Measurements from ENCODE around the gene HS3ST5.
A peak's percentile ranks its signal among the peaks of the same experiment; 100 is the strongest.
"Not testable (repeated sequence)": the region's sequence is repeated elsewhere in the genome, so short reads cannot be mapped to it uniquely, and the experiment has no call there.

Gene HS3ST5

DNA sequence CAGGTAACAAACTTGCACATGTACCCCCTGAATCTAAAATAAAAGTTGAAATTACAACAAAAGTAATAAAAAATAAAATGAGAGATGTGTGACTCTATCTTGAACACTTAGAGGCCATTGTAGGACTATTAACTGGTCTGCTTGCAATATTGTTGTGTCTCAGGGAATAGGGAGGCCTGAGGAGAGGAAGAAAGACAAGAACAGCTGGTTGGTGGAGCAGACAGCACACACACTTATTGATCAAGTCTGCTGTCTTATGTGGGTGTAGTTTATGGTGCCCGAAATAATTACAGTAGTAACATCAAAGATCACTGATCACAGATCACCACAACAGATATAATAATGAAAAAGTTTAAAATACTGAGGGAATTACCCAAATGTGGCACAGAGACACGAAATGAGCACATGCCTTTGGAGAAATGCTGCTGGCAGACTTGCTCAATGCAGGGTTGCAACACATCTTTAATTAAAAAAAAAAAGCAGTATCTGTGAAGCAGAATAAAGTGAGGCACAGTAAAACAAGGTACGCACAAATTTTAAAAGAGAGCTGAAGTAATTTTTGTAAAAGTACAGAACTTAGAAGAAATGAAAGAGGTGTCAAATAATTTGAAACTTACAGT lies 261.8 kb downstream of the HS3ST5 start:
- TF ChIP-seq TAF1 (IDR thresholded peaks at IDR 0.05; ENCODE audit: low read depth, low read length): no peak
- TF ChIP-seq POU2F2 (IDR thresholded peaks at IDR 0.05; ENCODE audit: low read depth, low read length): no peak
- no peak for TF ChIP-seq PAX5 (IDR thresholded peaks at IDR 0.05; ENCODE audit: insufficient read depth, low read length, severe bottlenecking)
- TF ChIP-seq POLR2AphosphoS5 (IDR thresholded peaks at IDR 0.05; ENCODE audit: low read depth, low read length): no peak
- no peak for TF ChIP-seq SPI1 (IDR thresholded peaks at IDR 0.05; ENCODE audit: low read depth, low read length)
- TF ChIP-seq POLR2A (IDR thresholded peaks at IDR 0.05; ENCODE audit: low read depth, low read length): no peak
- DNase-seq (ENCODE audit: insufficient read length, low spot score): no peak
- no peak for FAIRE-seq

DNA sequence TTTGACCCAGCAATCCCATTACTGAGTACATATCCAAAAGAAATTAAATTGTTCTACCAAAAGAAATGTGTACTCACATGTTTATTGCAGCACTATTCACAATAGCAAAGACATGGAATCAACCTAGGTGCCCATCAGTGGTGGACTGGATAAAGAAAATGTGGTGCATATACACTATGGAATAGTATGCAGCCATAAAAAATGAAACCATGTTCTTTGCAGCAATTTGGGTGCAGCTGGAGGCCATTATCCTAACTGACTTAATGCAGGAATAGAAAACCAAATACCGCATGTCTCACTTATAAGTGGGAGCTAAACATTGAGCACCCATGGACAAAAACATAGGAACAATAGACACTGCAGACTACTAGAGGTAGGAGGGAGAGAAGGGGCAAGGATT lies 262.4 kb downstream of the HS3ST5 start:
- not testable (repeated sequence) for FAIRE-seq

DNA sequence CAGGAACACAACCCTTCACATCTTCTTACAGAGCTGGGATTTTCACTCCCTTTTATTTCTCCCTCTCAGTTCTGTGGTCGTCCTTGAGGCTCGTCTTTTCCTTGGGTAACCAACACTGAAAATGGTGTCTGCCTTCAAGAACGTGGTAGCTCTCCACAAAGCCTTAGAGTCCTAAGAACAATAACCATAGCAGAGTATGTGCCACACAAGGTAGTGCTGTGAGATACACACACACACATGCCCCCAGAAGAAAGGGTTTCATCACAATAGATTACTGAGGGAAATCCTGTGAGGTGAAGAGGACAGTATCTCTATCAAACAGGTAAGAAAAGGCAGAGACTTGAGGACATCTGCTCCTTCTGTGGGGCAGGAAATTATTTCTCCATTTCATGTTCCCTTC lies 267.0 kb downstream of the HS3ST5 start:
- FAIRE-seq: no peak
- DNase-seq (ENCODE audit: insufficient read length, low spot score): no peak
- TF ChIP-seq POLR2AphosphoS5 (IDR thresholded peaks at IDR 0.05; ENCODE audit: low read depth, low read length): no peak
- no peak for TF ChIP-seq POU2F2 (IDR thresholded peaks at IDR 0.05; ENCODE audit: low read depth, low read length)
- TF ChIP-seq SPI1 (IDR thresholded peaks at IDR 0.05; ENCODE audit: low read depth, low read length): no peak
- no peak for TF ChIP-seq PAX5 (IDR thresholded peaks at IDR 0.05; ENCODE audit: insufficient read depth, low read length, severe bottlenecking)
- TF ChIP-seq POLR2A (IDR thresholded peaks at IDR 0.05; ENCODE audit: low read depth, low read length): no peak
- TF ChIP-seq TAF1 (IDR thresholded peaks at IDR 0.05; ENCODE audit: low read depth, low read length): no peak

More for the DNA sequence above, 262.4 kb downstream of the HS3ST5 start:
- not testable (repeated sequence) for DNase-seq (ENCODE audit: insufficient read length, low spot score)

DNA sequence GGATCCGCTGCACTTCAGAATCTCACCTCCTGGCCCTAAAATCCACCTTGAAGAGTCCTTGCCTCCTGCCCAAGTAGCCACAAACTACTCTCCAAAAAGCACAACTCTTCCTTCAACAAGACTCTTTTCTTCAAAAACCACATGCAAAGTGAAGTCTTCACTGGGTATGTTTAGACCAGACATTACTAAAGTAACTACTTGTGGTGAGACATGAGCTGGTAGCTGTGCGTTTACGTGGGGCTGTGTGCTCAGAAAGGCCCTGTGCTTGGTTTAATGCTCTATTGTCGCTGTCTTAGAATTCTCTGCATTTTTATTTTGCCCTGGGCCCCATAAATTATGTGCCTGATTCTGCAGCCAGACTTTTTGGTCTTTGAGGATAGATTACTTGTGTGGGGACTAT lies 267.5 kb downstream of the HS3ST5 start:
- TF ChIP-seq TAF1 (IDR thresholded peaks at IDR 0.05; ENCODE audit: low read depth, low read length) (no peak), POLR2A (IDR thresholded peaks at IDR 0.05; ENCODE audit: low read depth, low read length) (no peak), POLR2AphosphoS5 (IDR thresholded peaks at IDR 0.05; ENCODE audit: low read depth, low read length) (no peak), PAX5 (IDR thresholded peaks at IDR 0.05; ENCODE audit: insufficient read depth, low read length, severe bottlenecking) (no peak), POU2F2 (IDR thresholded peaks at IDR 0.05; ENCODE audit: low read depth, low read length) (no peak), SPI1 (IDR thresholded peaks at IDR 0.05; ENCODE audit: low read depth, low read length) (no peak)
- DNase-seq (ENCODE audit: insufficient read length, low spot score) (no peak), FAIRE-seq (no peak)

DNA sequence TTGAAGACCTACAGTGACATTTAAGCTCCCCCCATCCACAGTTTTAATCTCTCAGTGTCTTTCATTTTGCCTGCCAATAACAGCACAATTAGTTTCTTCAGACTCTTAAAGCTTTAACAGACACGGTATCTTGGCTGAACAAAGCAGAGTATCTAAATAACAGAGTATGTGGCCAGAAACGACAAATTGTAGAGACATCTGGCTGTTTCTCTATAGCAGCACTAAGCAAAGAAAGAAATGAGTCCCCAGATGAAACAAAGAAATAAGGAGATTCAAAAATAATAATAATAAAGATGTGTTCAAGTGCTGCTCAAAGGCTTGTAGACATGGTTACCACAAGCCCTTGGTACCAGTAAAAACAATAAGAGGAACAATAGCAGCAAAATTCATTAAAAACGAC lies 274.1 kb downstream of the HS3ST5 start:
- TF ChIP-seq POLR2AphosphoS5 (IDR thresholded peaks at IDR 0.05; ENCODE audit: low read depth, low read length) (no peak), POU2F2 (IDR thresholded peaks at IDR 0.05; ENCODE audit: low read depth, low read length) (no peak), POLR2A (IDR thresholded peaks at IDR 0.05; ENCODE audit: low read depth, low read length) (no peak), PAX5 (IDR thresholded peaks at IDR 0.05; ENCODE audit: insufficient read depth, low read length, severe bottlenecking) (no peak), SPI1 (IDR thresholded peaks at IDR 0.05; ENCODE audit: low read depth, low read length) (no peak), TAF1 (IDR thresholded peaks at IDR 0.05; ENCODE audit: low read depth, low read length) (no peak)
- no peak for DNase-seq (ENCODE audit: insufficient read length, low spot score)
- FAIRE-seq: no peak

DNA sequence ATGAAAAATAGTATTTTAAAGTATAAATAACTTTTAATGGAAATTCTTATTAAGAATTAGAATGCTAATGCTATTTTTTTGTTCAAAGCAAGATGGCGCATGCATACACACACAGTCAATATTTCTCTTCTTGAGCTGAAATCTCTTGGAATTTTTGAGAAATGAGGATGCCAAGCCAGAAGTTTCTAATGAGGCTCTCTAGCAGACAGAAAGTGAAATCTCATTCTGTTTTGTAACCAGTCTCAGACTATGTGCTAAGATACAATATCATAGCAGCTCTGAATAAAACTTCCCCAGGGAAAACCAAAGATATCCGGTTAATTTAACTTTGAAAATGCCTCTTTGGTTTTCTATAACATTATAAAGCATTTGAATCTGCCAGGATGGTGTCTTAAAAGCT lies 274.7 kb downstream of the HS3ST5 start:
- FAIRE-seq: no peak
- no peak for DNase-seq (ENCODE audit: insufficient read length, low spot score)
- TF ChIP-seq POLR2A (IDR thresholded peaks at IDR 0.05; ENCODE audit: low read depth, low read length): no peak
- no peak for TF ChIP-seq POU2F2 (IDR thresholded peaks at IDR 0.05; ENCODE audit: low read depth, low read length)
- no peak for TF ChIP-seq PAX5 (IDR thresholded peaks at IDR 0.05; ENCODE audit: insufficient read depth, low read length, severe bottlenecking)
- TF ChIP-seq POLR2AphosphoS5 (IDR thresholded peaks at IDR 0.05; ENCODE audit: low read depth, low read length): no peak
- no peak for TF ChIP-seq TAF1 (IDR thresholded peaks at IDR 0.05; ENCODE audit: low read depth, low read length)
- no peak for TF ChIP-seq SPI1 (IDR thresholded peaks at IDR 0.05; ENCODE audit: low read depth, low read length)

DNA sequence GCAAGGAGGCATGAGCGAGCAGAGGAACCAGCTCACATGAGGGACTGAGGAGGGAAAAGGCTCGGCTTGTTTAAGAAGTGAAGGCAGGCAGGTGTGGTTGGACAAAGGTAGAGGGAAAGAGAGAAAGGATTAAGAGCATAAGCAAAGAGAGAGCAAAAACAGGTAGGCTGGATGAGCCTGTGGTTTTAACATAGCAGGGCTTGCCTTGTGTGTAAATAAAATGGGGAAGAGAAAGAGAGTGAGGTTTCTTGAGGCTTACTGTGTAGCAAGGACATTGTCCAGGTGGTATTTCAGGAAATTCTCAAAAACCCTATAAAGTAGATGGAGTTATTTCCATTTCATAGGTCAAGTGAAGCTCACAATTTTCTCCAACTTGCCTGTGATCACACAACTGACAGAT lies 278.0 kb downstream of the HS3ST5 start:
- DNase-seq (ENCODE audit: insufficient read length, low spot score): no peak
- TF ChIP-seq TAF1 (IDR thresholded peaks at IDR 0.05; ENCODE audit: low read depth, low read length) (no peak), SPI1 (IDR thresholded peaks at IDR 0.05; ENCODE audit: low read depth, low read length) (0 out of 2 replicates have a peak, but pooled peaks have one; percentile 21)
- no peak for FAIRE-seq

DNA sequence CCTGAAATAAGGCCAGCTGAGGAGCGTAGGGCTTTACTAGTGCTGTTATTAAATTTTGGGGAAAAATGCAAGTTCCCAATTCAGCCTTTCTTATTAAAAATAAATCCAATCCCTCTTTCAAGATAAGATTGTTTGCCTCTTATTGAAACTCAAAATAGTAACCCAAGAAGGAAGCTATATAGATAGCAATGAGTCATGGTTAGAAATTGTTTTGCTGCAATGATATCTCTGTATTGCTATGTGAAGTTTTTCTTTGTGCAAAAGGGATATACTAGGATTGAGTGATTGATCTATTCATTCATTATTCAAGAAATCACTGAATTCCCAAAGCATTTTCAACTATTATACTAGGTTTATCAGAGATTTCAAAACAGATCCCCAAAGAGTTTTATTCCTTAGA lies 278.9 kb downstream of the HS3ST5 start:
- DNase-seq (ENCODE audit: insufficient read length, low spot score): no peak
- TF ChIP-seq TAF1 (IDR thresholded peaks at IDR 0.05; ENCODE audit: low read depth, low read length): no peak
- TF ChIP-seq POLR2AphosphoS5 (IDR thresholded peaks at IDR 0.05; ENCODE audit: low read depth, low read length): no peak
- no peak for TF ChIP-seq POLR2A (IDR thresholded peaks at IDR 0.05; ENCODE audit: low read depth, low read length)
- no peak for TF ChIP-seq POU2F2 (IDR thresholded peaks at IDR 0.05; ENCODE audit: low read depth, low read length)
- TF ChIP-seq SPI1 (IDR thresholded peaks at IDR 0.05; ENCODE audit: low read depth, low read length): no peak
- FAIRE-seq: no peak

DNA sequence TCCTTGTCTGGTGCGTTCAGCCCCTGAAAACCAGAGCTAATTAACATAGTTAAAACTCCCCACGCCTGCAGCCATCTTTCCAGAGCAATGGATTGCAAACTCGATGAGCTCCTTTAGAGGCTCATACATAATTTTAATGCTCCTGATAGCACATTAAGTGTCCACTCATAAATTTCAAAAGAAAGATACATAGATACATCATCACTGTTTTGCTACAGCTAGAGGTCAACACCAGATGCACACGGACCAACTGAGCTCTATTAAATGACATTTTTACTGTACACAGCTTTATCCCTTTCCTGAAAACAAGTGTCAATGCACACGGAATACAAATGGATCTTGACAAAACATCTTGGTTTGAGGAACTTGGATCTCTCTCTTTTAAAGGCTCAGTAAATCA lies 280.6 kb downstream of the HS3ST5 start:
- FAIRE-seq (no peak), DNase-seq (ENCODE audit: insufficient read length, low spot score) (no peak)
- TF ChIP-seq PAX5 (IDR thresholded peaks at IDR 0.05; ENCODE audit: insufficient read depth, low read length, severe bottlenecking) (no peak), POLR2A (IDR thresholded peaks at IDR 0.05; ENCODE audit: low read depth, low read length) (no peak), SPI1 (IDR thresholded peaks at IDR 0.05; ENCODE audit: low read depth, low read length) (no peak), POU2F2 (IDR thresholded peaks at IDR 0.05; ENCODE audit: low read depth, low read length) (no peak), POLR2AphosphoS5 (IDR thresholded peaks at IDR 0.05; ENCODE audit: low read depth, low read length) (no peak), TAF1 (IDR thresholded peaks at IDR 0.05; ENCODE audit: low read depth, low read length) (no peak)

DNA sequence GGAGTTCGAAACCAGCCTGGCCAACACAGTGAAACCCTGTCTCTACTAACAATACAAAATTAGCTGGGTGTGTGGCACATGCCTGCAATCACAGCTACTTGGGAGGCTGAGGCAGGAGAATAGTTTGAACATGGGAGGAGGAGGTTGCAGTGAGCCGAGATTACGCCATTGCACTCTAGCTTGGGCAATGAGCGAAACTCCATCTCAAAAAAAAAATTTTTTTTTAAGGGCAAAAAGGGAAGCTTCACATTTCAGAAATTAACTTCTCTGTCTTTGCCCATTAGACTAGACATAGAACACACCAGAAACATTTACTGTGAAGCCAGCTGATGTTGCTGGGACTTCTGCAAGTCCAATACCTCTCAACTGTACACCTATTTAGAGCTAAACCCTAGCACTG lies 281.1 kb downstream of the HS3ST5 start:
- FAIRE-seq: no peak
- TF ChIP-seq POLR2A (IDR thresholded peaks at IDR 0.05; ENCODE audit: low read depth, low read length) (no peak), PAX5 (IDR thresholded peaks at IDR 0.05; ENCODE audit: insufficient read depth, low read length, severe bottlenecking) (no peak), TAF1 (IDR thresholded peaks at IDR 0.05; ENCODE audit: low read depth, low read length) (no peak), POLR2AphosphoS5 (IDR thresholded peaks at IDR 0.05; ENCODE audit: low read depth, low read length) (no peak), POU2F2 (IDR thresholded peaks at IDR 0.05; ENCODE audit: low read depth, low read length) (no peak), SPI1 (IDR thresholded peaks at IDR 0.05; ENCODE audit: low read depth, low read length) (no peak)
- DNase-seq (ENCODE audit: insufficient read length, low spot score): no peak
